ENCODE data around the gene VPREB3.

VPREB3 gene

DNA sequence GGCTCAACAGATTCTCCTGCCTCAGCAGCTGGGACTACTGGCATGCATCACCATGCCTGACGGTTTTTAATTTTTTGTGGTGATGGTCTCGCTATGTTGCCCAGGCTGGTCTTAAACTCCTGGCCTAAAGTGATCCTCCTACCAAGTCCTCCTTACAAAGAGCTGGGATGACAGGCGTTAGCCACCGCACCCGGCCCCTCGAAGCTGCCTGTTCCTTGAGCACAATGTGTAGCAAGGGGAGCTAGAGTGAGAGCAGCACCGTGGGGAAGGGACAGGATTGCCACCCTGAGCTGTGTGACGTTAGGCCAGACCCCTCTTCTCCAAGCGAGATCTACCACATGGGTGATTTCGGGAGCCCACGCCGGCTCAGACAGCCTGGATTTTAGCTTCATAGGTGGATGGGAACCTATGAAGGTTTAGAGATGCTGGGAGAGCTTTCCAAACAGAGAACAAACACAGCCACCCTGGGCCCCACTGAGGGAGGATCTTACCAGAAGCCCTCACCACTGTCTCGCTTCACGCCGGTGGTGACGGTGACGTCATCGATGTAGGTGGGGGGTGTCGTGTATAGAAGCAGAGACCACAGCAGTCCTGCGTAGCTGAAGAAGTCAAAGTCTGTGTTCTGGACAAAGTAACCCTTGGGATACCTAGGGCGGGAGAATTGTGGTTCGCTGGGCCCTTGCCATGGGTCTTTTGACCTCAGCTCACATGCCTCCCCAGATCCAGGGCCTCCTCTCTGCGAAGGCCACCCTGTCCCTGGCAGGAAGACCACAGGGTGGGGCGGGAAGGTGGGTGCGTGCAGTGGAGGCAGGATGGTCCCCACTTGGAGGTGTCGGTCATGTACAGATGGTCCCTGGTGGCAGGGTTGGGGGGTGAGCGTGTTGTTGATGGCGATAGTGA, 40.3 kb downstream of the VPREB3 start:
- H3K9me2 ChIP-seq (ENCODE audit: low read depth, low read length) = no peaks in the 10 kb centered on the region
- H3K9ac ChIP-seq (ENCODE audit: low read length) = no peak overlapping the region

DNA sequence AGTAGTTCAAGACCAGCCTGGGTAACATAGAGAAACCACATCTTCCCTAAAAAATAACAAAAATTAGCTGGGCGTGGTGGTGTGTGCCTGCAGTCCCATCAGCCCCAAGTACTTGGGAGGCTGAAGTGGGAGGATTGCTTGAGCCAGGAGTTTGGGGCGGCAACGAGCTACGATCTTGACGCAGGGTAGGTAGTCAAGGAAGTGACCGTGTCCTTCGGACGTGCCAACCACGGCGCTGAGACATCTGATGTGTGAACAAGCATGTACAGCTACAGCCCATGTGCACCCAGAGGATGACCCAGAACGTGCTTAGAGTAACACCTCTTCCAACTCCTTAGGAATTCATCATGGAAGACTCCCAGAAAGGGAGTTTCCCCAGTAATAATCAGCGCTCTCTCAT, 42.0 kb downstream of the VPREB3 start:
- H3K9me2 ChIP-seq (ENCODE audit: low read depth, low read length) = no peaks in the 10 kb centered on the region
- H3K27ac ChIP-seq (ENCODE audit: low read depth, low read length, poor library complexity, severe bottlenecking) = no peak overlapping the region
- H3F3A ChIP-seq (ENCODE audit: insufficient read depth, low read length) = no peaks in the 10 kb centered on the region
- no peak overlapping the region for H3K4me2 ChIP-seq (ENCODE audit: low read length)
- H4K20me1 ChIP-seq (ENCODE audit: insufficient read depth, low read length) = no peaks in the 10 kb centered on the region
- H3K9ac ChIP-seq (ENCODE audit: low read length) = no peak overlapping the region
- H3K9me3 ChIP-seq (ENCODE audit: low read length) = no peaks in the 10 kb centered on the region
- no peak for TF ChIP-seq EZH2 (IDR thresholded peaks at IDR 0.05; ENCODE audit: borderline replicate concordance, low read length)
- no peak overlapping the region for H2AFZ ChIP-seq (ENCODE audit: low read length)
- H3K4me1 ChIP-seq (ENCODE audit: insufficient read depth, low read length, severe bottlenecking) = peaks cover 31% of the 10 kb centered on the region
- H3K36me3 ChIP-seq (ENCODE audit: insufficient read depth, low read length) = peaks cover 64% of the 10 kb centered on the region
- no peaks in the 10 kb centered on the region for H3K79me2 ChIP-seq (ENCODE audit: insufficient read depth, low read length)
- no peak overlapping the region for H3K4me3 ChIP-seq (ENCODE audit: low read depth, low read length, poor library complexity, severe bottlenecking)
- no peaks in the 10 kb centered on the region for H3K27me3 ChIP-seq (ENCODE audit: insufficient read depth, low read length)

More for the DNA sequence above, 40.3 kb downstream of the VPREB3 start:
- no peak overlapping the region for H3K4me3 ChIP-seq (ENCODE audit: low read depth, low read length, poor library complexity, severe bottlenecking)
- no peaks in the 10 kb centered on the region for H3K27me3 ChIP-seq (ENCODE audit: insufficient read depth, low read length)
- TF ChIP-seq, protein P1, sequence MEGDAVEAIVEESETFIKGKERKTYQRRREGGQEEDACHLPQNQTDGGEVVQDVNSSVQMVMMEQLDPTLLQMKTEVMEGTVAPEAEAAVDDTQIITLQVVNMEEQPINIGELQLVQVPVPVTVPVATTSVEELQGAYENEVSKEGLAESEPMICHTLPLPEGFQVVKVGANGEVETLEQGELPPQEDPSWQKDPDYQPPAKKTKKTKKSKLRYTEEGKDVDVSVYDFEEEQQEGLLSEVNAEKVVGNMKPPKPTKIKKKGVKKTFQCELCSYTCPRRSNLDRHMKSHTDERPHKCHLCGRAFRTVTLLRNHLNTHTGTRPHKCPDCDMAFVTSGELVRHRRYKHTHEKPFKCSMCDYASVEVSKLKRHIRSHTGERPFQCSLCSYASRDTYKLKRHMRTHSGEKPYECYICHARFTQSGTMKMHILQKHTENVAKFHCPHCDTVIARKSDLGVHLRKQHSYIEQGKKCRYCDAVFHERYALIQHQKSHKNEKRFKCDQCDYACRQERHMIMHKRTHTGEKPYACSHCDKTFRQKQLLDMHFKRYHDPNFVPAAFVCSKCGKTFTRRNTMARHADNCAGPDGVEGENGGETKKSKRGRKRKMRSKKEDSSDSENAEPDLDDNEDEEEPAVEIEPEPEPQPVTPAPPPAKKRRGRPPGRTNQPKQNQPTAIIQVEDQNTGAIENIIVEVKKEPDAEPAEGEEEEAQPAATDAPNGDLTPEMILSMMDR (IDR thresholded peaks at IDR 0.05; ENCODE audit: low read length) = no peak
- TF ChIP-seq EZH2 (IDR thresholded peaks at IDR 0.05; ENCODE audit: borderline replicate concordance, low read length) = no peak
- no peaks in the 10 kb centered on the region for H3F3A ChIP-seq (ENCODE audit: insufficient read depth, low read length)
- peaks cover 35% of the 10 kb centered on the region for H3K4me1 ChIP-seq (ENCODE audit: insufficient read depth, low read length, severe bottlenecking)
- no peaks in the 10 kb centered on the region for H3K79me2 ChIP-seq (ENCODE audit: insufficient read depth, low read length)
- peaks cover 47% of the 10 kb centered on the region for H3K36me3 ChIP-seq (ENCODE audit: insufficient read depth, low read length)
- no peak overlapping the region; the same call in 1 of the 2 replicates for H3K4me2 ChIP-seq (ENCODE audit: low read length)
- peak overlapping the region; percentile 62 for H3K27ac ChIP-seq (ENCODE audit: low read depth, low read length, poor library complexity, severe bottlenecking)
- no peaks in the 10 kb centered on the region for H4K20me1 ChIP-seq (ENCODE audit: insufficient read depth, low read length)
- H3K9me3 ChIP-seq (ENCODE audit: low read length) = no peaks in the 10 kb centered on the region
- no peak overlapping the region for H2AFZ ChIP-seq (ENCODE audit: low read length)

DNA sequence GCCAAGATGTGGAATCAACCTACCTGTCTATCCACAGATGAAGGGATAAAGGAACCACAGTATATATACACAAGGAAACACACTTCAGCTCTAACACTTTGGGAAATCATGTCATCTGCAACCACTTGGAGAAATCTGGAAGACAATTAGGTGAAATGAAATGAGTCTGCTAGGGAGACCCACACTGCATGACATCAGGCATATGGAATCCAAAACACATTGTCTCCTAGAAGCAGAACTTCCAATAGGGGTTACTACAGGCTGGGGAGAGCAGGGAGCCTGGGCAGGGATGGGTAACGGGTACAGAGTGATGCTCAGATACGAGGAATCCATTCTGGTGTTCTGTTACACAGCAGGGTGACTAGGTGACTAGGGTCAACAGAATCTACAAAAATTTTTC, 45.1 kb downstream of the VPREB3 start:
- H3K4me2 ChIP-seq (ENCODE audit: low read length) = no peak overlapping the region
- no peaks in the 10 kb centered on the region for H3K79me2 ChIP-seq (ENCODE audit: insufficient read depth, low read length)
- no peak overlapping the region for H2AFZ ChIP-seq (ENCODE audit: low read length)
- H3K4me1 ChIP-seq (ENCODE audit: insufficient read depth, low read length, severe bottlenecking) = peaks cover 9% of the 10 kb centered on the region
- no peaks in the 10 kb centered on the region for H3K9me2 ChIP-seq (ENCODE audit: low read depth, low read length)
- no peak overlapping the region for H3K4me3 ChIP-seq (ENCODE audit: low read depth, low read length, poor library complexity, severe bottlenecking)
- no peak overlapping the region for H3K9ac ChIP-seq (ENCODE audit: low read length)
- no peaks in the 10 kb centered on the region for H3K27me3 ChIP-seq (ENCODE audit: insufficient read depth, low read length)
- H3K36me3 ChIP-seq (ENCODE audit: insufficient read depth, low read length) = peaks cover 90% of the 10 kb centered on the region
- no peaks in the 10 kb centered on the region for H3K9me3 ChIP-seq (ENCODE audit: low read length)
- no peak overlapping the region for H3K27ac ChIP-seq (ENCODE audit: low read depth, low read length, poor library complexity, severe bottlenecking)
- H4K20me1 ChIP-seq (ENCODE audit: insufficient read depth, low read length) = no peaks in the 10 kb centered on the region
- TF ChIP-seq EZH2 (IDR thresholded peaks at IDR 0.05; ENCODE audit: borderline replicate concordance, low read length) = no peak
- TF ChIP-seq, protein P1 (IDR thresholded peaks at IDR 0.05; ENCODE audit: low read length) = no peak
- no peaks in the 10 kb centered on the region for H3F3A ChIP-seq (ENCODE audit: insufficient read depth, low read length)
